HG02970 (cell line): Measurements from ENCODE around the gene PRXL2A.
"Not testable (repeated sequence)": the region's sequence is repeated elsewhere in the genome, so short reads cannot be mapped to it uniquely, and the experiment has no call there.

ENCODE experiments used
- ATAC-seq: cut with Tn5 transposase; IDR thresholded peaks from one replicate; pipeline ENCODE4 v1.9.1; 2021; ENCODE audit warnings: mild to moderate bottlenecking, moderate library complexity, moderate number of reproducible peaks; ENCODE audit not compliant: unreplicated experiment, low FRiP score

The PRXL2A gene, protein sequence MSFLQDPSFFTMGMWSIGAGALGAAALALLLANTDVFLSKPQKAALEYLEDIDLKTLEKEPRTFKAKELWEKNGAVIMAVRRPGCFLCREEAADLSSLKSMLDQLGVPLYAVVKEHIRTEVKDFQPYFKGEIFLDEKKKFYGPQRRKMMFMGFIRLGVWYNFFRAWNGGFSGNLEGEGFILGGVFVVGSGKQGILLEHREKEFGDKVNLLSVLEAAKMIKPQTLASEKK

DNA sequence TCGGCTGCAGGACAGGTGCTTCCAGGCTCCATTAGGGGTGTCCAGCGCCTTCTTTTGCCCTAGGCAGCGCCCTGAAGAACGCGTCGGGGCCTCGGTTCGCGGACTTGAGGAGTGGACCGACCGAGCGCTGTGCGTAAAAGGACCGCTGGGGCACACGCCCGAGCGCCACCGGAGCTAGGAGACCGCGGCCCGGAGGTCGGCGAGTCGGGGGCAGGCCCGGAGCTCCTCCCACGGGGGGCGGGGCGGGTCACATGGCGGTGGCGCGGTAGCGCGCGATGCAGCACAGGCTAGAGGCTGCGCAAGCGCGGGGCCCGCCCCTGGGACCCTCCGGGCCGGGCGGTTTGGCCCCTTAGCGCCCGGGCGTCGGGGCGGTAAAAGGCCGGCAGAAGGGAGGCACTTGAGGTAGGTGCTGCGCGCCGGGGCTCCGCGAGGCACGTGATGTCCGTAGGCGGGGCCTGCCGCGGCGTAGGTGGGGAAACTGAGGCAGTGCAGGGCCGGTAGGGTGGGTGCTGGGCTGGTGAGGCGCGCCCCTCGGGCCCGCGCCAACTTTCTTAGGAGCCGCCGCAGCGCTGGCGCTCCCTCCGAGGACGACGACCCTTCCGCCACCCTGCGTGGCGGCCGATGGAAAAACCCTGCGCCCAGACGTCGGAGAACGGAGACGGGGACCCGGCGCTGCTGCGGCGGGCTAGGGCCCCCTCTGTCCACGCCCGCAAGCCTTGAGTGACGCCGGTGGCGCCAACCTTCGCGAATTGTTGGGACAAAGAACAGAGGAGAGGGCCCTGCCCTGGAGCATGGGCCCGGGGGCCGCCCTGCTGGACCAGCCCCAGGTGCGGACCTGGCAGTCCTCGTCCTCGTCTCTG, at the start of gene PRXL2A:
Gene PRXL2A (plus strand): TSS at position 310 of the 860 bp plus-strand sequence. CDS start 11,917 bp downstream, outside the sequence.
- peak; percentile 93 for ATAC-seq

DNA sequence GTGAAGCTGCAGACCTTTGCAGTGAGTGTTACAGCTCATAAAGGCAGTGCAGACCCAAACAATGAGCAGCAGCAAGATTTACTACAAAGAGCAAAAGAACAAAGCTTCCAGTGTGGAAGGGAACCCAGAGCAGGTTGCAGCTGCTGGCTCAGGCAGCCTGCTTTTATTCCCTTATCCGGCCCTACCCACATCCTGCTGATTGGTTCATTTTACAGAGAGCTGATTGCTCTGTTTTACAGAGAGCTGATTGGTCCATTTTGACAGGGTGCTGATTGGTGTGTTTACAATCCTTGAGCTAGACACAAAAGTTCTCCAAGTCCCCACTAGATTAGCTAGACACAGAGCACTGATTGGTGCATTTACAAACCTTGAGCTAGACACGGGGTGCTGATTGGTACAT, 49.4 kb upstream of the PRXL2A start:
- not testable (repeated sequence) for ATAC-seq

DNA sequence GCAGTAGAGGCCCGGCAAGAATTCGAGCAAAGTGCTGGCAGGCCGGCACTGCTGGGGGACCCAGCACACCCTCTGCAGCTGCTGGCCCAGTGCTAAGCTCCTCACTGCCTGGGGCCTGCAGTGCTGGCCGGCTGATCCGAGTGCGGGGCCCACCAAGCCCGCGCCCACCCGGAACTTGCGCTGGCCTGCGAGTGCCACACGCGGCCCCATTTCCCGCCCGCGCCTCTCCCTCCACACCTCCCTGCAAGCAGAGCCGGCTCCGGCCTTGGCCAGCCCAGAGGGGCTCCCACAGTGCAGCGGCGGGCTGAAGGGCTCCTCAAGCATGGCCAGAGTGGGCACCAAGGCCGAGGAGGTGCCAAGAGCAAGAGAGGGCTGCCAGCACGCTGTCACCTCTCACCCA, 48.7 kb upstream of the PRXL2A start:
- ATAC-seq: no peak

DNA sequence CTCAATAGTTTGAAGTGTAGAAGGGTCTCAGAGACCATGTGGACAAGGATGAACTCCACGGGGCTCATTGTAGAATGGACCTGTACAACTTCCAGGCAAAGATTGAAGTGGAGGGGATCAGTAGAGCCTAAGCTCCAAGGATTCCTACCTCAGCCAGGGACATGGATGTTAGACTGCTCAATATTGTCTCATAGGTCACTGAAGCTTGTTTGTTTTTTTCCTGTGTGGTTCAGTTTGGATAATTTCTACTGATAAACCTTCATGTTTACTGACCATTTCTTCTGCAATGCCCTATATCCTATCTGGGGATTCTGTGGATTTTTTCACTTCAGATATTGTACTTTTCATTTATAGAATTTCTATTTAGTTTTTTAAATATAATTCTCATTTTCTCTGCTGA, 42.8 kb upstream of the PRXL2A start:
- ATAC-seq: no peak

DNA sequence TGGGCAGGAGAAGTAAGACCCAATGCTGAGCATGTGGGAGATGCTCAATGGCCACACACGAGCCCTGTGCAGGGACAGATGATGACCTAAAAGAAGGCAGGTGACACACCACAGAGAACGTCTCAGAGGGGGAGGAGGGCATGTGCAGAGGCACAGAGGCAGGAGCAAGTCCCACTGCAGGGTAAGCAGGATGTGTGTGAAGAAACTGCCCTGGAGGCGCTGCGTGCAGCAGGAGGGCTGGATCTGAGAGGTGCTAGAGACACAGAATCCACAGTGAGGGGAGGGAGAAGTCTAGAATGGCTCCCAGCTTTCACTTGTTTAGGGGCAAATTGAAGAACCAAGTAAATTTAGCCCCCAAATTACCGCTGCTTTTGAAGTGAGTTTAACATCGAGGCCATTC, 36.9 kb upstream of the PRXL2A start:
- ATAC-seq: no peak

DNA sequence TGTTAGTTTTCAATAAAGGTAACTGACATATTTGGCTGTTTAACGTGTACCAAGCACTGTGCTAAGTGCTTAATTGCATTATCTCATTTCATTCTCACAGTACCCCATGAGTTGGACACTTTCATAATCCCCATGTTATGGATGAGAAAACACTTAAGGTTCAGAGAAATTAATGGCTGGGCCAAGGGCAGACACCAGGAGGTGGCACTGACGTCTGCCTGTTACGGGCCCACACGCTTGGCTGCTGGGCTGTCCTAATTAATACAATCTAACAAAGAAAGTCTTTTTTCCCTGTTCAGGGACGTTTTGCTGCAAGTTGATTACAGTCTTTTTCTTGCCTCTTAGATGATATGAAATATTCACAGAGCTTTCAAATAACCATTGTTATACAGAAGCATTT, 35.7 kb upstream of the PRXL2A start:
- ATAC-seq: no peak

DNA sequence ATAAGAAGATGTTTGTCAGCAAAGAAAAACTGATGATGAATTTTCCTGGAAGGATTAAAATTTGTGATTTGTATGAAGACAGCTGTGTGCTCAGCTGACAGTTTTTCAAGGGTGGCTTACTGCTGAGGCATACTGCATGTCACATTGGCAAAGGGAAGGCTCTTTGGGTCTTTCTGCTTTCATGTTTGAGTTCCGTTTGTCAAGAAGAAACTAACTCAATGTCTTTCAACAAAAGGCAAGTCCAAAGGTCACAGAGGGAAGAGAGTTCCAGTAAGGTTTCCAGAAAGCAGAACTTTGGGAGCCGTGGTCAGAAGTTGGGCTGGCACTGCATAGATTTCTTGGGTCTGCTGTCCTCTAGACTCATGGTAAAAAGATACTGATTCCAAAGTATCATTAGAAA, 34.8 kb upstream of the PRXL2A start:
- no peak for ATAC-seq

DNA sequence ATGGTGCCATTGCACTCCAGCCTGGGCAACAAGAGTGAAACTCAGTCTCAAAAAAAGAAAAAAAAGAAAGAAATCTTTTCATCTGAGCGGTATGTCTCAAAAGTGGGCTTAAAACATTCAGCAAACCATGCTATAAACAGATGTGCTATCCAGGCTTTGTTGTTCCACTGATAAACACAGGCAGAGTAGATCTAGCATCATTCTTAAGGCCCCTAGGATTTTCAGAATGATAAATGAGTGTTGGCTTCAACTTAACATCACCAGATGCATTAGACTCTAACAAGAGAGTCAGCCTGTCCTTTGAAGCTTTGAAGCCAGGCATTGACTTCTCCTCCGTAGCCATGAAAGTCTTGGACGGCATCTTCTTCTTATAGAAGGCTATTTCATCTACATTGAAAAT, 28.6 kb upstream of the PRXL2A start:
- no peak for ATAC-seq

DNA sequence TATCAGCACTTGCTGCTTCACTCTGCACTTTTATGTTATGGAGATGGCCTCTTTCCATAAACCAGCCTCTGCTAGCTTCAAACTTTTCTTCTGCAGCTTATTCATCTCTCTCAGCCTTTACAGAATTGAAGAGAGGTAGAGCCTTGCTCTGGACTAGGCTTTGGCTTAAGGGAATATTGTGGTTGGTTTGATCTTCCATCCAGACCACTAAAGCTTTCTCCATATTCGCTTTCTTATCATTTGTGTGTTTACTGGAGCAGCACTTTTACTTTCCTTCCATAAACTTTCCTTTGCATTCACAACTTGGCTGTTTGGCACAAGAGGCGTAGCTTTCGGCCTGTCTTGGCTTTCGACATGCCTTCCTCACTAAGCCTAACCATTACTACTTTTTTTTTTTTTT, 28.2 kb upstream of the PRXL2A start:
- ATAC-seq: no peak

DNA sequence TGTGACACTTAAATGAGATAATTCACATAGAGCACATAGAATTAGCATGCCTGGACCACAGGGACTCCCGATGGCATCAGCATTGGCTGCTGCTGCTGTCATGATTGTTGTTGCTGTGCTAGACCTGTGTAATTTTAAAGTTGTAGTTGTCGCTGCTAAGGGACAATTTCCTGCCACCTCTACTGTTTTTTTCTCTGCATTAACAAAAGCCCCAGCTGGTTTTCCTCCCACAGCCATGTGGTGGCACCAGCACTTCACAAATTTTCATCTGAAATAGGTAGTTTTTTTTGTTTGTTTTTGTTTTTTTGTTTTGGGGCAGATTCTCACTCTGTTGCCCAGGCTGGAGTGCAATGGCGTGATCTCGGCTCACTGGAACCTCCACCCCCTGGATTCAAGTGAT, 25.4 kb upstream of the PRXL2A start:
- ATAC-seq: no peak

DNA sequence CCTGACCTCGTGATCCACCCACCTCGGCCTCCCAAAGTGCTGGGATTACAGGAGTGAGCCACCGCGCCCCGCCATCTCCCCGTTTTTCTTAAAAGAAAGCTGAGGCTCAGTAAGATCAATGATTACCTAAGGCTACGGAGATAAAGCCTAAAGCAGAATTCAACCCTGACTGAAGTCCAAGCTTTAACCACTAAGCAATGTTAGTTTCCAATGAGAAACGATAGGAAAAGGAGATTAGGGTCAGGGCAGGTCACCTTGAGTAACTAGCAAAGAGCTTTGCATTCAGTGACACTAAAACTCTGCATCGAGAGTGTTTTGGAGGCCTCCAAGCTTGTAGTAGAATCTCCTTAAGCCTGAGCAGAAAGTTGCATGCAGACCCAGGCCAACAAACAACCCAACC, 17.6 kb upstream of the PRXL2A start:
- no peak for ATAC-seq

DNA sequence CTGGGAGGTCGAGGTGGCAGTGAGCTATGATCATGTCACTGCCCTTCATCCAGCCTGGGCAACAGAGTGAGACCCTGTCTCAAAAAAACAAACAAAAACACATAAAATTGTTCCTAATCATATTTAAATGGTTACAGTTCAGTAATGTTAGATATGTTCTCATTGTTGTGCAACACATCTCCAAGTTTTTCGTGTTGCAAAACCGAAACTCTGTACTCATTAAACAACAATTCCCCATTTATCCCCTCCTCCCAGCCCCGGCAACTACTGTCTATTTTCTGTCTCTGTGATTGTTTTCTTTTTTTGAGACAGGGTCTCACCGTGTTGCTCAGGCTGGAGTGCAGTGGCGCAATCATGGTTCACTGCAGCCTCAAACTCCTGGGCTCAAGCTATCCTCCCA, 16.1 kb upstream of the PRXL2A start:
- ATAC-seq: no peak

DNA sequence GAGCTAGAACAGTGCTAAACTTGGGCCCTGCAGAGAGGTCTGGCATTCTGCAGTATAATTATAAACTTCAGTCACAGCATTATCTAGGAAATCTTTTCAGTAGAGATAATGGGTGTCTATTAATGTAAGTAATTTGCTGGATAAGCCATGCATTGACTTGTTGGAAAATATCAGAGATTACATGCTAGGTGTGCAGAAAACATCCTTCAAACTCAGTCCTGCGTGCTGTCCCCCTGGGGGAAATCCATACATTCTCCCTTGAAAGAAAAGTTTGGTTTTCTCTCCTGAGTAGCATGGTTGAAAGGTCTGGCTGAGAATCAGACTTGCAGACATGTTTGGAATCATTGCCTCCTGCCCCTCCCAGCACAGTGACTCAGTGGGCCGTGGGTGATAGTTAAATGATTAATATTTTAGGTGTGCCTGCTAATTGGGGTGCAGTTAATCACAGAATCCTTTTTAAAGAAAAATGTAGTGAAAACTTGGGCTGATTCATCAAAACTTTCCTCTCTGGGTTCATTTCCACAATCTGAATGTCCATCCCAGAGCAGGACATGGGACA, 13.9 kb upstream of the PRXL2A start:
- no peak for ATAC-seq

DNA sequence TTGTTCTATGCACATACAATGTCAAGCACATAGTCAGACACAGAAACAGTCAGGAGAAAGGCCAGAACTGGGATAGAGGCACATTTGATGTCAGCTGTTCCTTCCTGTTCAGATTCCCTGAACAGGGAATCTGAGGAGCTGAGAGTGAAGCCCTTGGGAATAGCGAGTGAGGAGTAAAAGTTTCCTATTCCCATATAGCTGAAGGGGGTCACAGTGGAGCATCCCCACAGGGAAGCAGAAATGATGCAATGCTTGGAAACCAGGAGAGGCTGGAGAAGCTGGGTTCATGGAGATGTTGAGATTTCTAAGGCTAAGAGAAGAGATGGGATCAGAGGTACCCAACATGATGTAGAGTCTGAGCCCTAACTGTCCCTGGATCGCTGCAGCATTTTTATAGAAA, 11.3 kb upstream of the PRXL2A start:
- ATAC-seq: no peak

DNA sequence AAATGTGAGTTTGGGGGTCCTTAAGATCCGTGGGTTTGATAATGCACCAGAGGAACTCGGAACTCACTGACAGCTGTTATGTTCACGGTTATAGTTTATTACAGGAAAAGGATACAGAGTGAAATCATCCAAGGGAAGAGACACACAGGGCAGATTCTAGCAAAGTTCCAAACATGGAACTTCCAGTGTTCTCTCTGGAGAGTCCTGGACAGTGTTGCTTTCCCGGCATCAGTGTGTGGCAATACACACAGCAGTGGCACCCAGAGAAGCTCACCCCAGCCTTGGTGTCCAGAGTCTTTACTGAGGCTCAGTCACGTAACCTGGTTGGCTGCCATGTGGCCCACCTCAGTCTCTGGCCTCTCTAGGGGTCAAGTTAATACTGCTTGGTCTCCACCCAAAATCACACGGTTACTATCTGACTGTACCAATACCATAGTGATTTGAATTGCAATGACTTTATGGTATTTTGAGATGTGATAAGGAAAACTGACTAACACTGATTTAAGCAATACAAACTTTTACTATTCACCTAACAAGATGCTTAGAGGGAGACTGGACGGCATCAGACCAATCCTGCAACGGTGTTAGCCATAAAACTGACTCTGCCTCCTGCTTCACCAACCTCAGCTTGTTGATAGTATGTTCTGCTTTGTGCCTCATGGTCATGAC, 8.1 kb upstream of the PRXL2A start:
- ATAC-seq: no peak

DNA sequence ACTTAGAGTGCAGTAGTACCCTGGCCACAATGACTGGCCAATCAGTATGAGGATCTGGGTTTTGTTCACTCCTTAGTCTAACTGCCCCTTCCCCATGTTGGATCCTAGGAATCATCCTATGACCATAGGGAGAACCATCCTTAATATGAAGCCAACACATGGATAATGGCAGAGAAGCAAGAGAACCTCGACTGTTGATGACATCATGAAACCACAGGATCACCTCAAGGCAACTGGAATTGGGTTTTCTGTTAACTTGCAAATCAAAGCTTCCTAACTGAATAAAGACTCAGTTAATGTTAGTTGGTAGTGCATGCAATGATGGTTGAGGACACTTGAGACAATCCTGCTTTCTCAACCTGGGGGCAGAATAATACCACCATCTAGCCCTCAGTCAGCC, 3.3 kb upstream of the PRXL2A start:
- ATAC-seq: no peak

DNA sequence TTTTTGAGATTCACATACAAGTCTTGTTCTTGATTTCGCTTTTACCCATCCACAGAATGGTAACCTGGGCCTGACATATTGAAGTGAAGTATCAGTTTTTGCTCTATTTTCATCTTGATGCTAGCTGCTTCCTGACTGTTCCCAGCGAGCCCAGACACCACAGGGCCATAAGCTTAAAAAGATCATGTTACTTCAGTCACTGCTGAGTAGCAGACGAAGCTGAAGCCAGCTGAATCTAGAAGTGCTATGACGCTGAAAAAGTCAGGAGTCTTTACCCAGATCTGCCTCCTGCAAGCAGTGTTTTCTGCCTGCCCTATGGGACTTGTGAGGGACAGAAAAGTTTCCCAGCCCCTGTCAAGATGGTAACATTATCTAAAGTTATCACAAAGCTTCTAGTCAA, 2.7 kb upstream of the PRXL2A start:
- ATAC-seq: no peak

DNA sequence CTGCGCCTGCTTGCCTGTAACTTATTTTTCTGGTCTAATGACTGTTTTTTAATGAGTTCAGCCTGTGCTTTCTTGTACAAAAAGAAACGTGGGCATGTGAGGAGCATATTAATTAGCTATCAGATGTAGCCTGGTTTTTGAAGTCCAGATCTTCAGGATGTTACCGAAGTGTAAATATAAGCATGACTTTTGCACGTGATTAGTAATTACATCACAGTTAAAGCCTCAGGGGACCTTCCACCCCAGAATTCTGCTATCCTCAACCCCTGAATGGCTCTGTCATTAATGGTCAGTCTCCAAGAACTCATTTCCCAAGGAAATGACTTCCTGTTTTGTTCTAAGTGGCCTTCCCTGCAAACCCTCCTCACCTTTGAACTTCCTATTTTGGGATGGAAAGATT, 2.1 kb upstream of the PRXL2A start:
- ATAC-seq: no peak

DNA sequence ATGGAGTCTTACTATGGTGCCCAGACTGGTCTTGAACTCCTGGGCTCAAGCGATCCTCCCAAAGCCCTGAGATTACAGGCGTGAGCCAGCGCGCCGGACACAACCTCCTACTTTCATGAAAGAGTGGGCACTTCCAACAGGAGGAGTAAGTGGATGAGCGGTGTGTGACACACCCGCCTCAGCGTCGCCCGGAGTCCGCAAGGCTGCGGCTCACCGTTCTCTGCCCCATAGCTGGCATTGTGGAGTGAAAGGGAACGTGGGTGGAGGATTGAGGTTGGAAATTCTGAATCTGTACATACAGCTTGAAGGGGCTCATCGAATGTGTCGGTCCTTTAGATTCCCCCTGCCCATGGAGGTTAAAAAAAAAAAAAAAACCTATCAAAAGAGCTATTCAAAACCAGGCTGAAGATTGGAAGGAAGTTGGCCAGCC, 524 bp upstream of the PRXL2A start:
- ATAC-seq: no peak

DNA sequence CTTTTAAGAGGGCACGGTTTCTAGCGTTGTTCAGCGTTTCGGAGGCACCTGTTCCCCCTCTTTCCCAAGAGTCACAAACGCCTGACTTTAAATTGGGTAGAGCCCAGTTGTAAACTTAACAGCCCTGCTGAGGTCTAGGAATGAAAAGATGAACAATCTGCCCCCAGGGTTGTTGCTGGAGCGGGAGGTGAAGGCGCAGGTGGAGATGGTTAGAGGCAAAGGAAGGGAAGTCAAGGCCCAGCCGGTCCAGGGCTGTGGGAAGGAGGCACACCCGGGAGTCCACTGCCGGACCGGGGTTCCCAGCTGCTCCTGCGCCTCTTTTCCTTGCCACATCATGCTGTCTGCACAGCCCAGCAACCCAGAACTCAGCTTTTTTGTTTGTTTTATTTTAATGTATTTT, 770 bp downstream of the PRXL2A start:
- no peak for ATAC-seq

DNA sequence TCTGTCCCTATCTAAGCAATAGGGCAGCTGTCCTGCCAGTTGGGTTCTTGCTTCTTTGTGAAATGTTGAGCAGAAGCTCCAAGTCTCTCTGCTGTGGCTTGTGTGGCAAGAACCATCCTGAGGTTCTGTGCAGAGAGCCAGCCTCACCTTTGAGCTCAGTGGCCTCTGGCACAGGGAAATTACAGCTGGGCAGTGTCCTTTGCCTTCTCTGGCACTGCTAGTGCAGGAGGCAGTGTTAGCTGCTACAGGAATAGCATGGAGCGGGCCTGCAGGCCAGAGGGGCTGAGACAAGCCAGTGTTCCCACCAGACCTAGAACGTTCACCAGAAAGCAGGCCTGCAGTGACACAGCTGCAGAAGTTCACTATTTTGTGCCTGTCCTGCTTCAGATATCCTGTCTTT, 1.8 kb downstream of the PRXL2A start:
- ATAC-seq: no peak
